SU-DHL-6 (cell line): ENCODE results near the gene IER3.
"Not testable (repeated sequence)": the region's sequence is repeated elsewhere in the genome, so short reads cannot be mapped to it uniquely, and the experiment has no call there.

Experiments used
- EZH2phosphoT487 ChIP-seq: fragments of 200-600 bp; sonication (generic), shearing (Covaris generic); conservative IDR thresholded peaks from 2 replicates; pipeline ENCODE4 v1.6.1; 2018; ENCODE audit warnings: mild to moderate bottlenecking, antibody characterized with exemption, low read length, moderate library complexity, mixed read lengths
- TF ChIP-seq, protein P1 (sequence below): fragments of 200-600 bp; sonication (generic); IDR thresholded peaks from one replicate; pipeline ENCODE4 v1.5.1; 2017; ENCODE audit warnings: antibody characterized with exemption, mild to moderate bottlenecking, low read length, moderate library complexity; ENCODE audit not compliant: insufficient read depth, poor library complexity, severe bottlenecking

DNA sequence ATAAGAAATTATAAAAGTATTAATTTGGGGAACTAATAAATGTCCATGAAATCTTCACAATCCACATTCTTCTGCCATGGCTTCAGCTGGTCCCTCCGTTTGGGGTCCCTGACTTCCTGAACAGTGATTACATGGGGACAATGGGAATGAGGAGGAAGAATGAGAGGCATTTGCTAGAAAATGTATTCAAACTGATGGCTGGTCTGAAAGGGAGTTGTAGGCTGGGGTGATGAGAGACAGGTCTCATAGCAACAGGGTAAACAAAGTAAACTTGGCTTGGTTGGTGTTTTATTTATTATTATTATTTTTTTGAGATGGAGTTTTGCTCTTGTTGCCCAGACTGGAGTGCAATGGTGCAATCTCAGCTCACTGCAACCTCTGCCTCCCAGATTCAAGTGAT, 21.1 kb upstream of the IER3 start:
- TF ChIP-seq, protein P1, sequence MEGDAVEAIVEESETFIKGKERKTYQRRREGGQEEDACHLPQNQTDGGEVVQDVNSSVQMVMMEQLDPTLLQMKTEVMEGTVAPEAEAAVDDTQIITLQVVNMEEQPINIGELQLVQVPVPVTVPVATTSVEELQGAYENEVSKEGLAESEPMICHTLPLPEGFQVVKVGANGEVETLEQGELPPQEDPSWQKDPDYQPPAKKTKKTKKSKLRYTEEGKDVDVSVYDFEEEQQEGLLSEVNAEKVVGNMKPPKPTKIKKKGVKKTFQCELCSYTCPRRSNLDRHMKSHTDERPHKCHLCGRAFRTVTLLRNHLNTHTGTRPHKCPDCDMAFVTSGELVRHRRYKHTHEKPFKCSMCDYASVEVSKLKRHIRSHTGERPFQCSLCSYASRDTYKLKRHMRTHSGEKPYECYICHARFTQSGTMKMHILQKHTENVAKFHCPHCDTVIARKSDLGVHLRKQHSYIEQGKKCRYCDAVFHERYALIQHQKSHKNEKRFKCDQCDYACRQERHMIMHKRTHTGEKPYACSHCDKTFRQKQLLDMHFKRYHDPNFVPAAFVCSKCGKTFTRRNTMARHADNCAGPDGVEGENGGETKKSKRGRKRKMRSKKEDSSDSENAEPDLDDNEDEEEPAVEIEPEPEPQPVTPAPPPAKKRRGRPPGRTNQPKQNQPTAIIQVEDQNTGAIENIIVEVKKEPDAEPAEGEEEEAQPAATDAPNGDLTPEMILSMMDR, result not testable (repeated sequence)
- not testable (repeated sequence) for TF ChIP-seq EZH2phosphoT487
